OCI-LY3 (cell line): ENCODE data around the gene ALDH1A3.

ENCODE experiments used
- CTCF ChIP-seq: fragments of 200-600, 300-600 bp; sonication (generic); IDR thresholded peaks from 2 replicates; pipeline ENCODE4 v1.5.1; 2014; ENCODE audit warnings: antibody characterized with exemption, low read length, low read depth
- EZH2phosphoT487 ChIP-seq: fragments of 200-600 bp; shearing (Covaris generic); IDR thresholded peaks from 2 replicates; pipeline ENCODE4 v1.6.1; 2018; ENCODE audit warnings: antibody characterized with exemption, mixed run types, low read depth

- TF ChIP-seq CTCF (no peak), EZH2phosphoT487 (no peak)
Measured at GRCh38 chr15:100833417-100834389, 45.9 kb upstream of the ALDH1A3 start.
